Choroid plexus epithelial cell (primary cell): ENCODE data around the gene LRRN3.

Source experiments
- DNase-seq: peaks from one replicate; pipeline ENCODE4 v3.0.0-alpha.2; 2010; ENCODE audit warnings: low read depth
- H3K4me3 ChIP-seq: 2 replicates; pipeline ENCODE4 v1.5.1; 2011; ENCODE audit warnings: low read depth, mild to moderate bottlenecking, control low read depth, low read length, moderate library complexity
- TF ChIP-seq, protein P1 (sequence below): conservative IDR thresholded peaks from 2 replicates; pipeline ENCODE4 v1.5.1; 2011; ENCODE audit warnings: low read depth, mild to moderate bottlenecking, control low read depth, inconsistent platforms, low read length, moderate library complexity

Gene LRRN3

GRCh38 chr7:111137296-111138192 lies 46.6 kb downstream of the LRRN3 start:
- TF ChIP-seq, protein P1, sequence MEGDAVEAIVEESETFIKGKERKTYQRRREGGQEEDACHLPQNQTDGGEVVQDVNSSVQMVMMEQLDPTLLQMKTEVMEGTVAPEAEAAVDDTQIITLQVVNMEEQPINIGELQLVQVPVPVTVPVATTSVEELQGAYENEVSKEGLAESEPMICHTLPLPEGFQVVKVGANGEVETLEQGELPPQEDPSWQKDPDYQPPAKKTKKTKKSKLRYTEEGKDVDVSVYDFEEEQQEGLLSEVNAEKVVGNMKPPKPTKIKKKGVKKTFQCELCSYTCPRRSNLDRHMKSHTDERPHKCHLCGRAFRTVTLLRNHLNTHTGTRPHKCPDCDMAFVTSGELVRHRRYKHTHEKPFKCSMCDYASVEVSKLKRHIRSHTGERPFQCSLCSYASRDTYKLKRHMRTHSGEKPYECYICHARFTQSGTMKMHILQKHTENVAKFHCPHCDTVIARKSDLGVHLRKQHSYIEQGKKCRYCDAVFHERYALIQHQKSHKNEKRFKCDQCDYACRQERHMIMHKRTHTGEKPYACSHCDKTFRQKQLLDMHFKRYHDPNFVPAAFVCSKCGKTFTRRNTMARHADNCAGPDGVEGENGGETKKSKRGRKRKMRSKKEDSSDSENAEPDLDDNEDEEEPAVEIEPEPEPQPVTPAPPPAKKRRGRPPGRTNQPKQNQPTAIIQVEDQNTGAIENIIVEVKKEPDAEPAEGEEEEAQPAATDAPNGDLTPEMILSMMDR = no peak
- peak; percentile 66 for DNase-seq
- H3K4me3 ChIP-seq = no peak overlapping the region

- TF ChIP-seq, protein P1 = no peak
- no peak overlapping the region for H3K4me3 ChIP-seq
- DNase-seq = peak; percentile 48
These were observed 47.3 kb downstream of the LRRN3 start for GRCh38 chr7:111138193-111138569.

DNA sequence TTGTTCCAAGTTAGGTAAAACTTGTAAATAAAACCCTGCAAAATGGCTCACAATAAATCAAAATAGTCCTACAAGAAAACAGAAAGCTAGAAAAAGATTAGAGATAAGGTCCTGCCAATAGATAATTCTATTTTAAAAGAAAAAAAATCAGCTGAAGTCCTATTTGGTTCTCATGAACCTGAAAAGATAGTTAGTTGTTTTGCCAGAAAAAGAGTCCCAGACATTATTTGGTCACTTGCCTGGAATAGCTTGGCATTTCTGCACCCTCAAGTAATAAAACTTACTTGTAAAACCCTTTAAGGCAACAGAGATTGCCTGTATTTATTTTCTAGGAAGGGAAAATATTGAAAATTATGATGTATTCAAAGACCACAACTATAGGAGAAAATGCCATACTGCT lies 47.7 kb downstream of the LRRN3 start:
- TF ChIP-seq, protein P1 = no peak
- no peak overlapping the region for H3K4me3 ChIP-seq
- DNase-seq = no peak

GRCh38 chr7:111140091-111140865 lies 49.4 kb downstream of the LRRN3 start:
- no peak overlapping the region for H3K4me3 ChIP-seq
- DNase-seq = no peak
- TF ChIP-seq, protein P1 = no peak

GRCh38 chr7:111145472-111145871 lies 54.5 kb downstream of the LRRN3 start:
- no peak overlapping the region for H3K4me3 ChIP-seq
- DNase-seq = no peak
- TF ChIP-seq, protein P1 = no peak

- TF ChIP-seq, protein P1 = no peak
- no peak overlapping the region for H3K4me3 ChIP-seq
- no peak for DNase-seq
These were observed 55.2 kb downstream of the LRRN3 start for GRCh38 chr7:111146136-111146535.
